Chondrocyte (in vitro differentiated cells): ENCODE measurements around the gene PRR9. TPM values are rescaled to one million over a fixed set of nuclear protein-coding genes. Genes with fewer than 3 reads are reported as not detected.

ENCODE experiments used
- DNase-seq: peaks from one replicate; pipeline ENCODE4 v3.0.0; 2021; ENCODE audit warnings: mixed read lengths, low spot score
- H3K27ac Mint-ChIP-seq: one replicate; pipeline ENCODE4 v1.8.0; 2021; ENCODE audit warnings: mild to moderate bottlenecking, moderate library complexity, mixed read lengths; ENCODE audit not compliant: unreplicated experiment
- H3K27me3 Mint-ChIP-seq: 2 replicates; pipeline ENCODE4 v1.8.0; 2021; ENCODE audit warnings: low read depth, mixed read lengths
- H3K36me3 Mint-ChIP-seq: 2 replicates; pipeline ENCODE4 v1.8.0; 2021; ENCODE audit warnings: low read depth, mixed read lengths
- H3K4me1 Mint-ChIP-seq: 2 replicates; pipeline ENCODE4 v1.8.0; 2021; ENCODE audit warnings: low read depth, mild to moderate bottlenecking, mixed read lengths
- H3K4me3 Mint-ChIP-seq: one replicate; pipeline ENCODE4 v1.8.0; 2021; ENCODE audit warnings: mild to moderate bottlenecking, moderate library complexity, mixed read lengths; ENCODE audit not compliant: unreplicated experiment
- H3K9me3 Mint-ChIP-seq: 2 replicates; pipeline ENCODE4 v1.8.0; 2021; ENCODE audit warnings: low read depth, mixed read lengths
- CTCF ChIP-seq: fragments of 200-600 bp; sonication (generic); IDR thresholded peaks from 2 replicates; pipeline ENCODE4 v1.5.0; 2021; ENCODE audit warnings: antibody characterized with exemption, mild to moderate bottlenecking, moderate library complexity
- total RNA-seq: library from RNA; stranded (reverse); gene quantifications from 3 replicates; pipeline ENCODE4 v1.2.1, GENCODE V29; 2021

Gene PRR9
- total RNA-seq, 1 donor from 2014 or later = not detected

- no peak for TF ChIP-seq CTCF
- Mint-ChIP-seq H3K27me3 (peaks cover 8% of the 10 kb centered on the region), H3K36me3 (no peaks in the 10 kb centered on the region), H3K9me3 (no peaks in the 10 kb centered on the region), H3K4me3 (no peak overlapping the region), H3K27ac (no peak overlapping the region), H3K4me1 (no peaks in the 10 kb centered on the region)
- DNase-seq = no peak
Measured at GRCh38 chr1:153238527-153238926, 21.1 kb downstream of the PRR9 start.

- peaks cover 5% of the 10 kb centered on the region for H3K9me3 Mint-ChIP-seq
- DNase-seq = no peak
- TF ChIP-seq CTCF = no peak
- H3K4me3 Mint-ChIP-seq = no peak overlapping the region
- no peaks in the 10 kb centered on the region for H3K36me3 Mint-ChIP-seq
- H3K27ac Mint-ChIP-seq = no peak overlapping the region
- no peaks in the 10 kb centered on the region for H3K4me1 Mint-ChIP-seq
- H3K27me3 Mint-ChIP-seq = peaks cover 2% of the 10 kb centered on the region
Measured at GRCh38 chr1:153242160-153242559, 24.8 kb downstream of the PRR9 start.

GRCh38 chr1:153245466-153245865, 28.1 kb downstream of the PRR9 start:
- Mint-ChIP-seq H3K36me3 (no peaks in the 10 kb centered on the region), H3K27ac (no peak overlapping the region), H3K9me3 (peaks cover 5% of the 10 kb centered on the region), H3K4me3 (no peak overlapping the region), H3K27me3 (peaks cover 16% of the 10 kb centered on the region), H3K4me1 (no peaks in the 10 kb centered on the region)
- no peak for TF ChIP-seq CTCF
- DNase-seq = no peak

- H3K9me3 Mint-ChIP-seq = peaks cover 5% of the 10 kb centered on the region
- H3K27me3 Mint-ChIP-seq = peaks cover 17% of the 10 kb centered on the region
- H3K27ac Mint-ChIP-seq = no peak overlapping the region
- DNase-seq = no peak
- H3K4me1 Mint-ChIP-seq = no peaks in the 10 kb centered on the region
- TF ChIP-seq CTCF = no peak
- no peak overlapping the region for H3K4me3 Mint-ChIP-seq
- H3K36me3 Mint-ChIP-seq = no peaks in the 10 kb centered on the region
Measured at GRCh38 chr1:153246018-153246417, 28.6 kb downstream of the PRR9 start.

- H3K9me3 Mint-ChIP-seq = peaks cover 5% of the 10 kb centered on the region
- TF ChIP-seq CTCF = no peak
- no peak for DNase-seq
- H3K4me3 Mint-ChIP-seq = no peak overlapping the region
- no peaks in the 10 kb centered on the region for H3K36me3 Mint-ChIP-seq
- H3K27ac Mint-ChIP-seq = no peak overlapping the region
- H3K27me3 Mint-ChIP-seq = peaks cover 18% of the 10 kb centered on the region
- H3K4me1 Mint-ChIP-seq = no peaks in the 10 kb centered on the region
Measured at GRCh38 chr1:153246825-153247224, 29.4 kb downstream of the PRR9 start.
